Esophagus muscularis mucosa (tissue), 4 donors: ENCODE measurements around the gene ANAPC15. TPM values are rescaled to one million over a fixed set of nuclear protein-coding genes. Genes with fewer than 3 reads are reported as not detected.

Experiments used
- DNase-seq: peaks from one replicate; pipeline ENCODE4 v3.0.0-alpha.2; 2017; ENCODE audit errors: extremely low spot score
- H3K27ac ChIP-seq, 4 donors: fragments of 200-600 bp; sonication (generic); replicated peaks in 1 of 4; 1 replicate in 3 of 4; 2 replicates in 1 of 4; pipeline ENCODE4 v1.5.1; 2016 to 2019; ENCODE audit warnings: mild to moderate bottlenecking in 1 of 4
- H3K27me3 ChIP-seq, 4 donors: fragments of 200-600 bp; sonication (generic); one replicate each; pipeline versions ENCODE4 v1.5.1 to v1.6.0; 2016 to 2019
- H3K36me3 ChIP-seq, 4 donors: fragments of 200-600 bp; sonication (generic); one replicate each; pipeline ENCODE4 v1.5.1; 2016 to 2019
- H3K4me1 ChIP-seq, 4 donors: fragments of 200-600 bp; sonication (generic); one replicate each; pipeline ENCODE4 v1.5.1; 2016 to 2019
- H3K4me3 ChIP-seq, 4 donors: fragments of 200-600 bp; sonication (generic); 1 replicate in 2 of 4; 2 replicates in 2 of 4; pipeline ENCODE4 v1.5.1; 2016 to 2019; ENCODE audit warnings: mild to moderate bottlenecking in 4 of 4, moderate library complexity in 1 of 4
- H3K9me3 ChIP-seq, 4 donors: fragments of 200-600 bp; sonication (generic); 1 replicate in 3 of 4; 2 replicates in 1 of 4; pipeline ENCODE4 v1.5.1; 2016 to 2019
- CTCF ChIP-seq, 3 experiments: fragments of 200-600 bp in 2 of 3; fragments of 450-650 bp in 1 of 3; sonication (generic) in 2 of 3; IDR thresholded peaks; one replicate each; pipeline ENCODE4 v1.5.1; 2017 to 2019; ENCODE audit warnings: antibody characterized with exemption in 3 of 3, mild to moderate bottlenecking in 2 of 3, moderate library complexity in 1 of 3
- EP300 ChIP-seq: sonication (generic); formaldehyde crosslinking; IDR thresholded peaks from one replicate; pipeline ENCODE4 v1.6.1; 2017; ENCODE audit warnings: antibody characterized with exemption
- POLR2A ChIP-seq: fragments of 450-650 bp; IDR thresholded peaks from one replicate; pipeline ENCODE4 v1.6.1; 2017; ENCODE audit warnings: antibody characterized with exemption, moderate library complexity, mild to moderate bottlenecking, low read depth
- POLR2AphosphoS5 ChIP-seq, 2 donors: sonication (generic); formaldehyde crosslinking; IDR thresholded peaks; one replicate each; pipeline ENCODE4 v1.6.1; 2017; ENCODE audit warnings: antibody characterized with exemption in 2 of 2
- WGBS: methylation state at CpG from one replicate; pipeline ENCODE4 v1.1.5; 2018; 5-methylcytosine and 5-hydroxymethylcytosine counted together
- intact Hi-C: fragments of 100-400 bp; cut with DNase I; formaldehyde crosslinking; loops from one replicate; pipeline ENCODE4 v1.15.1; 2023
- total RNA-seq, 4 donors: library from RNA; depleted of rRNA; stranded (reverse); fragments of >200 nt; gene quantifications; one replicate each; pipeline versions ENCODE4 v1.1.0 to v1.2.1, GENCODE V29; 2016

Gene ANAPC15
- total RNA-seq, 4 donors from 2014 or later, result 43.5 to 58.1 (median 48.1) TPM

GRCh38 chr11:72112978-72113808 lies 698 bp upstream of the ANAPC15 start:
- Histone ChIP-seq H3K4me1 (peaks cover 15 to 17% (median 16%) of the 10 kb centered on the region in 4 donors), H3K36me3 (peaks cover 0 to 20% (median 19%) of the 10 kb centered on the region in 4 donors), H3K4me3 (peak overlapping the region; percentile 64 to 71 (median 68)), H3K27ac (peak overlapping the region; percentile 89 to 97 (median 93)), H3K27me3 (no peaks in the 10 kb centered on the region), H3K9me3 (no peaks in the 10 kb centered on the region)
- 66% methylated on average over 9 of the region's 9 CpGs for WGBS
- TF ChIP-seq CTCF (IDR thresholded peaks at IDR 0.05), result no peak
- no peak for TF ChIP-seq EP300
- TF ChIP-seq POLR2A, result no peak
- no peak for TF ChIP-seq POLR2AphosphoS5 (IDR thresholded peaks at IDR 0.05)
- intact Hi-C loops, result no loop called here
- DNase-seq, result no peak

- Histone ChIP-seq H3K27ac (peak overlapping the region; percentile 89 to 97 (median 93)), H3K4me1 (peaks cover 15 to 17% (median 16%) of the 10 kb centered on the region in 4 donors), H3K36me3 (peaks cover 0 to 33% (median 21%) of the 10 kb centered on the region in 4 donors), H3K9me3 (no peaks in the 10 kb centered on the region), H3K4me3 (peak overlapping the region; percentile 64 to 71 (median 68)), H3K27me3 (no peaks in the 10 kb centered on the region)
- intact Hi-C loops, result no loop called here
- under 1% methylated on average over 9 of the region's 10 CpGs for WGBS
- TF ChIP-seq EP300 (no peak), POLR2AphosphoS5 (IDR thresholded peaks at IDR 0.05) (no peak), POLR2A (no peak), CTCF (IDR thresholded peaks at IDR 0.05) (no peak)
- no peak for DNase-seq
Measured at GRCh38 chr11:72111300-72112142, 974 bp downstream of the ANAPC15 start.

GRCh38 chr11:72105888-72106287 lies 6.6 kb downstream of the ANAPC15 start, which contains the start of gene TOMT:
TOMT (plus strand) TSS chr11:72105924; CDS start chr11:72105952, 28 bp downstream.
- no peak within 1 kb of the TSS for H3K27ac ChIP-seq
- intact Hi-C loops, result no loop called here
- no peak within 1 kb of the TSS for H3K4me3 ChIP-seq
- no peaks in the 10 kb centered on the region for H3K27me3 ChIP-seq
- no peak for TF ChIP-seq CTCF (IDR thresholded peaks at IDR 0.05)
- no peak for TF ChIP-seq POLR2A
- no peak for TF ChIP-seq POLR2AphosphoS5 (IDR thresholded peaks at IDR 0.05)
- TF ChIP-seq EP300, result no peak
- H3K4me1 ChIP-seq, result peaks cover 19 to 27% (median 24%) of the 10 kb centered on the region in 4 donors
- H3K36me3 ChIP-seq, result peaks cover 0 to 33% (median 21%) of the 10 kb centered on the region in 4 donors
- no peaks in the 10 kb centered on the region for H3K9me3 ChIP-seq
- 98% methylated on average over 9 of the region's 14 CpGs for WGBS
- no peak for DNase-seq

- 83% methylated on average over 11 of the region's 11 CpGs for WGBS
Measured at GRCh38 chr11:72103754-72104167, 8.7 kb downstream of the ANAPC15 start.

More at GRCh38 chr11:72103754-72104167, 8.7 kb downstream of the ANAPC15 start:
- Histone ChIP-seq H3K9me3 (no peaks in the 10 kb centered on the region), H3K4me3 (peak overlapping the region; percentile 68 to 77 (median 76)), H3K4me1 (peaks cover 35 to 48% (median 39%) of the 10 kb centered on the region in 4 donors), H3K27me3 (no peaks in the 10 kb centered on the region), H3K36me3 (peaks cover 4 to 33% (median 21%) of the 10 kb centered on the region in 4 donors), H3K27ac (peak overlapping the region; percentile 90 to 93 (median 90))
- TF ChIP-seq CTCF (IDR thresholded peaks at IDR 0.05) (peak in 1 of 3 experiments; percentile 0), POLR2AphosphoS5 (IDR thresholded peaks at IDR 0.05) (no peak)
- DNase-seq, result no peak
- intact Hi-C loops, result no loop called here
